Measurements from ENCODE around the gene PEAK1.

Gene PEAK1

DNA sequence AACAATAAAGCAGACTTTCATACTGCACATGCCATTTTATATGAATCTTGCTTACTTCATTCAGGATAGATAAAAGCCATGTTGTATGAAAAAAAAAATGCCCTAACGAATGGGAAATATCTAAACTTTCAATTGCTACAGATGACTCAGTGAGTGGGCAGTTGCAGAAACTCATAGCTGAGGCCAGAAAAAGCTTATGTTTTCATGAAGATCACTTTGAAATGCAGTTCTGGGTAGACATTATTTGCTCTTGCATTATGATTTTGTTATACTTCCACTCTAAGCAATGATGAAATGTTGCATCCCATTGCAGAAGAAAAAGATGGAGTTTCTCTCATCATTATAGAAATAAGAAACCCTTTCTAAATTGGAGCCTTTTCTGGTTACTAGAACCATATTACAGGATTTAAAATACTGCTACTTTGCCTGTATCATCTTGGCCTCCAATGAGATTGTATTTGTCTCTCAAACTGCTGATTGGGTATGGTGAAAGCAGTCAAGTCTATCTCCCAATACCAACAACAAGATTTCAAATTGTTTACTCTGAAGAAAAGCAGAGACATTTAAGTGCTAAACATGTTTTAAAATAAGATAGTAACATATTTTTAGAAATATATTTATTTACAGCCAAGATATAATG, 17.0 kb downstream of the PEAK1 start:
- no peak for DNase-seq (ENCODE audit: low read depth)

DNA sequence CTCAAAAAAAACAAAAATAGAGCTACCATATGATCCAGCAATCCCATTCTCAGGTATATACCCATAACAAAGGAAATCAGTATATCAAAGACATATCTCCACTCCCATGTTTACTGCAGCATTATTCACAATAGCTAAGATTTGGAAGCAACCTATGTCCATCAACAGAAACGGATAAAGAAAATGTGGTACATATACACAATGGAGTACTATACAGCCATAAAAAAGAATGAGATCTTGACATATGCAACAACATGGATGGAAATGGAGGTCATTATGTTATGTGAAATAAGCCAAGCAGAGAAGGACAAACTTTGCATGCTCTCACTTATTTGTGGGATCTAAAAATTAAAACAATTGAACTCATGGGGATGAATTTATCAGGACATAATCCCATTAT, 19.6 kb downstream of the PEAK1 start:
- DNase-seq (ENCODE audit: low read depth): no peak

DNA sequence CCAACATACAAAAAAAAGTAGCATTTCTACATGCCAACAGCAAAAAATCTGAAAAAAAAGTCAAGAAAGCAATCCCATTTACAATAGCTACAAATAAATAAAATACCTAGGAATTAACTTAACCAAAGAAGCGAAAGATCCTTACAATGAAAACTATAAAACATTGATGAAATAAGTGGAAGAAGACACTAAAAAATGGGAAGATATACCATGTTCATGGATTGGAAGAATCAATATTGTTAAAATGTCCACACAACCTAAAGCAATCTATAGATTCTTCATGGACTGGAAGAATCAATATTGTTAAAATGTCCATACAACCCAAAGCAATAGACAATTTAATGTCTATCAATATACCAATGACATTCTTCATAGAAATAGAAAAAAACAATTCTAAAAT, 21.0 kb downstream of the PEAK1 start:
- no peak for DNase-seq (ENCODE audit: low read depth)

DNA sequence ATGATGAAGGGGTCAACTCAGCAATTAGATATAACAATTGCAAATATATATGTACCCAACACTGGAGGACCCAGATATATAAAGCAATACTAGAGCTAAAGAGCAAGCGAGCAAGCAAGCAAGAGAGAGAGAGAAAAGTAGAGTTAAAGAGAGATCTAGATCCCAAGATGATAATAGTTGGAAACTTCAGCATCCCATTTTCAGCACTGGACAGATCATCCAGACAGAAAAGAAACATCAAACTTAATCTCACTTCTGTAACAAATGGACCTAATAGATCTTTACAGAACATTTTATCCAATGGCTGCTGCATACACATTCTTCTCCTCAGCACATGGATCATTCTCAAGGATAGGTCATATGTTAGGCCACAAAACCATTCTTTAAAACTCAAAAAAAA, 23.2 kb downstream of the PEAK1 start:
- DNase-seq (ENCODE audit: low read depth): no peak

DNA sequence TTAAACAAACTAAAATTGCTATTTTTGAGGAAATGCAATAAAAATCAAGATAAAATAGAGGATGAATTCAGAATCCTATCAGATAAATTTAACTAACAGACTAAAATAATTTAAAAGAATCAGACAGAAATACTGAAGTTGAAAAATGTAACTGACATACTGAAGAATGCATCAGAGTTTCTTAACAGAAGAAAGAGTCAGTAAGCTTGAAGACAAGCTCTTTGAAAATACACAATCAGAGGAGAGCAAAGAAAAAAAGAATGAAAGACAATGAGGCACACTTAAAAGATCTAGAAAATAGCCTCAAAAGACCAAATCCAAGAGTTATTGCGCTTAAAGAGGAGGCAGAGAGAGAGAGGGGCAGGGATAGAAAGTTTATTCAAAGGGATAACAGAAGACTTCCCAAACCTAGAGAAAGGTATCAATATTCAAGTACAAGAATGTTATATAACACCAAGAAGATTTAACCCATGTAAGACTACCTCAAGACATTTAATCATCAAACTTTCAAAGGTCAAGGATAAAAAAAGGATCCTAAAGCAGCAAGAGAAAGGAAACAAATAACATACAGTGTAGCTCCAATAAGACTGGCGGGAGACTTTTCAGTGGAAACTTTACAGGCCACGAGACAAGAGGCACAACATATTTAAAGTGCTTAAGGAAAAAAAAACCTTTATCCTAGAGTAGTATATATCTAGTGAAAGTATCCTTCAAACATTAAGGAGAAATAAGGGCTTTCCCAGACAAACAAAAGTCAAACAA, 24.7 kb downstream of the PEAK1 start:
- no peak for DNase-seq (ENCODE audit: low read depth)

DNA sequence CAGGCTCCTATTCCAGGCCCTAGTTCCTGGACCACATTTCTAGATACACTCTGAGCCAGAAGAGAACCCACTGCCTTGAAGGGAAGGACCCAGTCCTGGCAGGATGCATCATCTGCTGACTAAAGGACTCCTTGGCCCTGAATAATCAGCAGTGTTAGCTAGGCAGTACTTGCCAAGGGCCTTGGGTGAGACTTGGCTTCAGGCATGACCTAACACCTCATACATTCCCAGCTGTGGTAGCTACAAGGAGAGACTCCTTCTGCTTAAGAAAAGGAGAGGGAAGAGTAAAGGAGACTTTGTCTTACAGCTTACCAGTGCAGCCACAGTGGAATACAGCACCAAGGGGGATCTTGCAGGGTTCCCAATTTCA, 26.4 kb downstream of the PEAK1 start:
- no peak for DNase-seq (ENCODE audit: low read depth)

DNA sequence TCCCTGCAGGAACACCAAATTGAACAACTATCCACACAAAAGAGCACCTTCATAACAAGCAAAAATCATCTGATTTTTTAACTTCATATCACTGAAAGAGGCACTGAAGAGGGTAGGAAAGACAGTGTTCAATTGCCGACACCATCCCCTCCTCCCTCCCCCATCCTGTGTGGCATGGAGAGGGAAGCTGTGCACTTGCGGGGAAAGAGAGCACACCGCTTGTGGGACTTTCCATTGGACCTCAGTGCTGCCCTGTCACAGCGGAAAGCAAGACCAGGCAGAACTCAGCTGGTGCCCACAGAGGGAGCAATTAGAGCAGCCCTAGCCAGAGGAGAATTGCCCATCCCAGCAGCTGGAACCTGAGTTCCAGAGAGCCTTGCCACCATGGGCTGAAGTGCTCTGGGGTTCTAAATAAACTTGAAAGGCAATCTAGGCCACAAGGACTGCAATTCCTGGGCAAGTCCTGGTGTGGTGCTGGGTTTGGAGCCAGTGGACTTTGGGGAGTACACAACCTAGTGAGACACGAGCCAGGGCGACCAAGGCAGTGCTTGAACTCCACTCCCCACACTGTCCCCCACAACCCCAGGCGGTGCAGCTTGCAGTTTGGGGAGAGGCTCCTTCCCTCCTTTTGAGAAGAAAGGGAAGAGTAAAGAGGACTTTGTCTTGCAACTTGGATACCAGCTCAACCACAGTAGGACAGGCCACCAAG, 27.0 kb downstream of the PEAK1 start:
- DNase-seq (ENCODE audit: low read depth): no peak

DNA sequence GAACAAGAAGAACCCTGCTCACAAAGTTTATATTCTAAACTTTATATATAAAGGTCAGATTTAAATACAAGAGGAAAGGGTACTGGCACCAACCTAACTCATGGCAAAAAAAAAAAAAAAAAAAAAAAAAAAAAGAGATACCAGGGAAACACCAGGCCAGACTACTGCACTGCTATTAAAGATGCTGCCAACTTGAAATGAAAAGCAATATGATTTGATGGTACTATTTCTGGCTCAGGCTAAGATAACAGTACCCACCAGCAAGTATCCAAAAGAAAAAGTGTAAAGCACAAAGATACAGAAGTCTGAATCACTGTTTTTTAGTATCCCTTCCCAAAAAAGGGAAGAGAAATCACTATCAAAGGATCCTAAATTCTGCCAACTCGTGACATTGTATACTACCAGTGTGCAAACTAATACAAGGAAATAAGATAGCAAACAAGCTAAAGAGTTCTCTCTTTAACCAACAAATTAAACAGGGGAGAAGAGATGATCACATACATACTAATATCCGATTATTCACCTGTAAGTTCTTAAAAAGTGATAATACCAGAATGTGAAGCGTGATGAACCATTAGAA, 28.4 kb downstream of the PEAK1 start:
- DNase-seq (ENCODE audit: low read depth): no peak

DNA sequence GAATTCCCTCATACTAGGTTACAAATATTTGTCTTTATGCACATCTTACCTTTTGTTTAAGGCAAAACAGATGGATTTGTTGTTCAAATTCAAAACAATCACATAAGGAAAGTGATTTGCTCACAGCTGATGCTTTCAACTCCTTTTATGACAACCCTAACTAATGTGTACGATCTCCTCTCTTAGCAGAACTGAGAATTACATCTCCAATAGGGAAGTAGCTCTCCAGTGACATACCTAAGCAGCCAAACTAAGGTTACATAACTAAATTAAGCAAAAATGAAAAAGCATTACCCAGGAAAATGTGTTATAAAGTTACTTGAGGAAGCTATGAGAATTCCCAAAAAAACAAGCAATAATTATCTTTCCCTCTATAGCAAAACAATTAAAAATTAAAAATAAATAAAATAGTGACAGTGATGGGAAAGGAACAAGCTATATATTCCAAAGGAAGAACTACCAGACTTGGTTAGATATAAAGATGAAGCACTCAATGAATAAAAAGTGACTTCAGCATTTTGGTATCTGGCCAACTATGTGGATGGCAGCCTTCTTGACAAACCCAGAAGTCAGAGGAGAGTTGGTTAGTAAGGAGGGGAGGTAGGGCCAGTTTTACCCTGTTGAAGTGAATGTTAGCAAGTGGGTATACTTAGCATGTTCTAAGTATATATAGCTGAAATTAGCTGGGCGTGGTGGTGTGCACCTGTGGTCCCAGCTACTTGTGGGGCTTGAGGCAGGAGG, 32.4 kb downstream of the PEAK1 start:
- DNase-seq (ENCODE audit: low read depth): no peak

DNA sequence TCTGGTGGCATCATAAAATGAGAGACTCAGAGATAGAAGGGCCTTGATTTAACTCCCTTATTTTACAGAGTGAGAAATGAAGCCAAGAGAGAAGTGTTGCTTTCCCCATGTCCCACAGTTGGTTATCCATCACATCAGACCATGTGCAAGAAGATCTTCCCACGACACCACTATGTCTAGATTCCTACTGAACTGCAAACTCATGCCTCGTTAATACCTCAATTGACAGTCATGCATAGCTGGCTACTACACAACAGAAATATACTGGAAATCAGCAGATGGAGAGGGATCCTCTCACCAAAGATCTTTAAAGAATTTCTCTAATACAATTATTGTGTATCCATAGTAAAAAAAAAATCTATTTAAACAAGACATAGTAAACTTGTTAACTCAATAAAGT, 33.3 kb downstream of the PEAK1 start:
- DNase-seq (ENCODE audit: low read depth): no peak

DNA sequence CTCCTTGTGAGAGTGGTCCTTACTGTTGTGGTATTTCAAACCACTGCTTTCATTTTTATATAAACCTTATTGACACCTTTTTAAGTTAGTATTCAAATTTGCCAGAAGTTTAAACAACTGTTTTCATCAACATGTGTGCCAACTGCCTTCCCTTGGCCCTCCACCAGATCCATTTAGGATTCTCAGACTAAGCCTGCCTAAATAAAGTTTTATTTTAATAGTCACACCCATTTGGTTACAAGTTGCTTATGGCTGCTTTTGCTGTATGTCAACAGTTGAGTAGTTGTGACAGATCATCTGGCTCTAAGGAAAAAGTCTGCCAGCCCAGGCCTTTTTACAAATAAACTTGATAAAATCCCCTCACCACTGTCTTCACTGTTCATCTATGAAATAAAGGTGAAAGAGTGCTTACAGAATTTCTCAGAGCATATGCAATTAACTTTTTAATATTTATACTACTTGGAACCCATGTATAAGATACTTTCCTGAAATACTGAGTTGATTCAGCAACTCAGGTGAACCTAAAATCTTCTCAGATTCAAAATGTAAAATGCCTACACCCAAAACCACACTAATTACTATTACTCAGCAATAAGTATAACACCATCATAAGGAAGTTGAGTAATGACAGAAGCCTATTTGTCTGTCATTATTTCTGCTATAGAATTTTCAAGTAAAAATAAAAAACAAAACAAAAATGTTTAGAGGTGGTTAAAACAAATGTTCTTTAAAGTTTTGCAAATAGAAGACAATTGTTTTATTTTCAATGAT, 35.1 kb downstream of the PEAK1 start:
- no peak for DNase-seq (ENCODE audit: low read depth)

DNA sequence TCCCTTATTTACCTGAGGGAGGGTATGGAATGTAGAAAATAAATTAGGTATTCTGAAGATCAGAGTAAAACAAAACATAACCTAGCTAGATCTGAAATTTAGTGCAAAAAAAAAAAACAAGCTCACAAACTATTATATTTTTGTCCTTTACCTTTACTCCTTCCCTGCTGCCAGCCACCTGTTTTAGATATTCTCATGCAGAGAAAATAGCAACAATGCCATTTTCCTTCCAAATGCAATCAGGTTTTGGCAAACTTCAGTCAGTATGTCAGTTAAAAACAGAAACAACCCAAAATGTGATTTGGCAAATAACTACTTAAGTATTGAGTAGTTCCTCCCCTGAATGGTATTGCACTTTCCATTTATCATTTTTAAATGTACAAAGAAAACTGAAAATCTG, 35.8 kb downstream of the PEAK1 start:
- DNase-seq (ENCODE audit: low read depth): no peak

DNA sequence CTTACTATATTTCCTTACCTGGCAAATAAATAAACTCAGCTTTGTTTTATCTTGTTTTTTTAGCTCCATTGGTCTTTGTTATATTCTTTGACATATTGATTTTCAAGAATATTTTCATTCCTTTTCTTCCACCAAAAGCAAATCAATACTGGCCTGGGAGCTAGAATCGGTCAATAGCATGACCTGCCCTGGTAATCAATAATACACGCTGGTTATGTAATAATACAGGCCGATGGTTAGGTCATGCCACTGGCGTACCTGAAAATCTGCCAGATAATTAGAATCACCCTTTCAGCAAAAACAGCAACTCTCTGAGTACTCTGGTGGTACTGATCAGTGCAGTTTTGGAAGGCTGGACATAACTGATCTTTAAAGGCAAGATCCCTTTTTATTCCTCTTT, 39.9 kb downstream of the PEAK1 start:
- no peak for DNase-seq (ENCODE audit: low read depth)

DNA sequence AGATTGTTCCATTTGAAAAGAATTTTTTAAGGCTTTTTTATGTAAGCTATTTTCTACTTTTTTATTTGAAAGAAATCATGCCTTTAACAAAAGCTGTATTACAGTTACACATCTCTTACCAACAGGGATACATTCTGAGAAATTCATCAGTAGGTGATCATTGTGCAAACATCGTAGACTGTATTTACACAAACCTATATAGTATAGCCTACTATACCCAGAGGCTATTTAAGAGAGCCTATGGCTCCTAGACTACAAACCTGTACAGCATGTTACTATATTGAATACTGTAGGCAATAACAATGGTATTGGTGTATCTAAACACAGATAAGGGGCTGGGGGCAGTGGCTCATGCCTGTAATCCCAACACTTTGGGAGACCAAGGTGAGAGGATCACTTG, 43.1 kb downstream of the PEAK1 start:
- DNase-seq (ENCODE audit: low read depth): no peak

DNA sequence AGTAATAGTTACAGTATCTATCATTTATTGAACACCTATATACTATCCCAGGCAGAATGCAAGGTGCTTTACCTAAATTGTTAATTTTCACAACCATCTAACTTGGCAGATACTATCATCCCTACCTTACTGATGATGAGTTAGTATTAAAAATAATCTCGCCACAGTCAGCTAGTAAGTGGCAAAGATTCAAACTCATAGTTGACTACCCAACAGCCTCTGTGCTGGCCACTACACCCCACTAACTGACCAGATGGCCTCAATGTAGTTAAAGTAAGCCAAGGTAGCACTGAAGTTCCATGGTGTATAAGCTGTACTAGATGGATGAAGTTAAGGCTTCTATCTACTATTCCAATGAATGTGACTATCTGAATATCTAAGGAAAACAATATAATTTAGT, 44.8 kb downstream of the PEAK1 start:
- DNase-seq (ENCODE audit: low read depth): no peak

DNA sequence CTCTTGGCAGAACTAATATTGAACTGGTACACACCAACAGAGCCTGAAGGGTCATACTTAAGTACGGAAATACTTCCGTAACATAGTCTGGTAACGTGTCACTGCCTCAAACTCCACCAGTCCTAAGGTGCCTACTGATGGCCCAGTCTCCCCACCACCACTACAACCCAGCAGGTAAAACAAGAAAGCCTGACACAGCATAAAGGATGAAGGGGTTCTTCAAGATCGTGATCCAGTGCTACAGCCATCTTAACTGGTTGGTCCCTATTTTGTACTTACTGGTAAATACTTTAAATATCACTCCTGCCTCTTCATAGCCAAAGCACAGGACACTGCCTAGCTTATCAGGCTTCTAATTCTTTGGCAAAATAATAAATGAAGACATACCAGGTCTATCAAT, 46.5 kb downstream of the PEAK1 start:
- no peak for DNase-seq (ENCODE audit: low read depth)

DNA sequence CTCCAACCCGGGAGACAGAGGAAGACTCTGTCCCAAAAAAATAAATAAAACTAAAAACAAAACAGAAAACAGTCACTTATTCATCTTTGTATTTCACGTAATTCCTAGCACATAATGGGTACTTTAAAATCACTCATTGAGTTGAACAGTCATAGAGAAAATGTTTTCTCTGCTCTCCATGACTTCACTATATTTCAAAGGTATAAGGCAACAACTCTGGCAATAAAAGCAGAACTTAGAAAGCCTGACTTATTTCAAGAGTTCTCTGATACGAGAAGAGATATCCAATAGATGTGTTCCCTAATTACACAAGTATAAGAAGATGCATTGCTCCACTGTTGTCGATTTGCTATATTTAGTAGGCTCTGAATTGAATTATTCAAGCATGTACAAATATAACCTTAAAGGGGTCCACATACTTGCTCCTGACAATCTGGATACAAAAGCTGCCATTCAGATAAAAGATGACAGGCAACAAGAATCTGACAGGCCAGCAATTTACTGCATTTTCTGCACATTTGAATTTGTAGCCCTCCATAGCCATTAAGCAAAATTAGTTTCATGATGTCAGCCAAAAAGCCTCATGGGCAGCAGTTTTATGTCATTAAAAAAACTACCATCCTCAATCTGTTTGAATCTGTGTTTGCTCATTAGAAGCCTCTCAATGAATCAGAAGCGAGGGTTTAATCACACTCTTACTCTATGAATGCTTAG, 47.9 kb downstream of the PEAK1 start:
- no peak for DNase-seq (ENCODE audit: low read depth)

DNA sequence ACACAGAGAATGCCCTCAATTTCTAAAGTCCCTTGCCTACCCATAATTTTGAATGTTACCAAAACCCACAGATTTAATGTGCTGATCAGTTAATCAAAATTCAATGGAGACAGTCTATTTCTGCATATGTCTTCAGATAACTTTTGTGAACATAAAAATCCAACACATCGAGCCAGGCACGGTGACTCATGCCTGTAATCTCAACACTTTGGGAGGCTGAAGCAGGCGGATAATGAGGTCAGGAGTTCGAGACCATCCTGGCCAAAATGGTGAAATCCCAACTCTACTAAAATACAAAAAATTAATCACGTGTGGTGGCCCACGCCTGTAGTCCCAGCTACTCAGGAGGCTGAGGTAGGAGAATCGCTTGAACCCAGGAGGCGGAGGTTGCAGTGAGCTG, 49.3 kb downstream of the PEAK1 start:
- no peak for DNase-seq (ENCODE audit: low read depth)

DNA sequence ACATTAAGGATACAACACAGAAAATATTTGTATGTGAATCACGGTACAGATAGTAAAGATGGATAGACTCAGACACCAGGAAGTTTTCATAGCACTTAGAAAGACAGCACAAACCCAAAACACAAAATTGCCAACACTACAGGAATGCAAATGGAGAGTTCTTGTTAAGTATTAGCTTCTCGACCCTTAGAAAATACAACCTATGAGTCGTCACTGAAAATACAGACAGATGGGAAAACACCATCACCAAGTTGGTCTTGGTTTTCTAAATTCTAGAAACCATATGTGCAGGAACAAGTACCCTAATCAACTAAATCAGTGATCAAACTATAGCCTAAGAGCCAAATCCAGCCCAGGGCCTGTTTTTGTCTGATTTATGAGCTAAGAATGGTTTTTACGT, 50.7 kb downstream of the PEAK1 start:
- DNase-seq (ENCODE audit: low read depth): no peak

DNA sequence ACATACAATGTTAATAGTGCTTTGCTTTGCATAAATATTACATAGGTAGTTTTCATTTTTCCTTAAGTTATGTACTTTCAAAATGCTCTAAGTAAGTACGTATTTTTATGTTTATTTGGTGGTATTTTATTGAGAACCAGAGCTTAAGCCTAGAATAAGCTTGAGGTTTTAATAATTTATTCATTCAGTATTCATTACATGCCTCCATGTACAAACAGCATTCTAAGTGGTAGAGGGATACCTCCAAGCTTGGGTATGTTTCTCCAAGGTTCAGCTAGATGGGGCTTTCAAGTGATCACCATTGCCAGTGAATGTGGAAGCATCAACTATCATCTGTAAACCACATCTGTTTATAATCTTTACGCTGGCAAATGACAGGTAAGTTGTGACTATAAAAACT, 52.3 kb downstream of the PEAK1 start:
- DNase-seq (ENCODE audit: low read depth): no peak

DNA sequence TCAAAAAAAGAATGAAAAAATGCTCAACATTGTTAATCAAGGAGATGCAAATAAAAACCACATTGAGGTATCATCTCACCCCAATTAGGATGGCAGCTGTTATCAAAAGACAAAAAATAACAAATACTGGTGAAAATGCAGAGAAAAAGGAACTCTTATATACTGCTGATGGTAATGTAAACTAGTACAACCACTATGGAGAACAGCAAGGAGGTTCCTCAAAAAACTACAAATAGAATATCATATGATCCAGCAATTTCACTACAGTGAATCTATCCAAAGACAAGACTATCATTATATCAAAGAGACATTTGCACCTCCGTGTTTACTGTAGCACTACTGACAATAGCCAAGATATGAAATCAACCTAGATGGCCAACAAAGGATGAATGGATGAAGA, 58.4 kb downstream of the PEAK1 start:
- no peak for DNase-seq (ENCODE audit: low read depth)

All from stimulated activated CD8-positive, alpha-beta memory T cell treated with anti-CD3 and anti-CD28 coated beads, Interleukin-15, amount 100 ng/mL, for 1 hour (primary cell).